Progenitor cell of endocrine pancreas (in vitro differentiated cells): ENCODE measurements around the gene BRD4. TPM values are rescaled to one million over a fixed set of nuclear protein-coding genes. Genes with fewer than 3 reads are reported as not detected.

Source experiments
- DNase-seq: peaks from one replicate; pipeline ENCODE4 v3.0.0; 2021; ENCODE audit warnings: low spot score; ENCODE audit not compliant: unreplicated experiment
- H3K27ac Mint-ChIP-seq: 2 replicates; pipeline ENCODE4 v1.8.0; 2021; ENCODE audit warnings: mild to moderate bottlenecking, moderate library complexity, mixed read lengths
- H3K27me3 Mint-ChIP-seq: 2 replicates; pipeline ENCODE4 v1.8.0; 2021; ENCODE audit warnings: mixed read lengths
- H3K36me3 Mint-ChIP-seq: 2 replicates; pipeline ENCODE4 v1.8.0; 2022; ENCODE audit warnings: mixed read lengths; ENCODE audit not compliant: insufficient read depth
- H3K4me1 Mint-ChIP-seq: 2 replicates; pipeline ENCODE4 v1.8.0; 2021; ENCODE audit warnings: low read depth, mixed read lengths
- H3K4me3 Mint-ChIP-seq: 2 replicates; pipeline ENCODE4 v1.8.0; 2021; ENCODE audit warnings: low read depth, mild to moderate bottlenecking, moderate library complexity, mixed read lengths
- H3K9me3 Mint-ChIP-seq: 2 replicates; pipeline ENCODE4 v1.8.0; 2021; ENCODE audit warnings: low read depth, mixed read lengths
- CTCF ChIP-seq: fragments of 200-600 bp; sonication (generic); IDR thresholded peaks from one replicate; pipeline ENCODE4 v1.5.0; 2021; ENCODE audit warnings: antibody characterized with exemption, mild to moderate bottlenecking; ENCODE audit not compliant: unreplicated experiment
- total RNA-seq: library from RNA; stranded (reverse); gene quantifications from 2 replicates; pipeline ENCODE4 v1.2.1, GENCODE V29; 2021

BRD4 gene
- total RNA-seq, 1 donor from 2014 or later, result 144 TPM

- DNase-seq, result no peak
- Mint-ChIP-seq H3K4me3 (no peak overlapping the region), H3K4me1 (peaks cover 2% of the 10 kb centered on the region), H3K9me3 (no peaks in the 10 kb centered on the region), H3K27ac (no peak overlapping the region), H3K36me3 (peaks cover 12% of the 10 kb centered on the region), H3K27me3 (no peaks in the 10 kb centered on the region)
- no peak for TF ChIP-seq CTCF
Measured at GRCh38 chr19:15256708-15257331, 75.5 kb downstream of the BRD4 start.

GRCh38 chr19:15255359-15255990 lies 76.9 kb downstream of the BRD4 start:
- Mint-ChIP-seq H3K27ac (no peak overlapping the region), H3K4me1 (peaks cover 2% of the 10 kb centered on the region), H3K9me3 (no peaks in the 10 kb centered on the region), H3K36me3 (peaks cover 11% of the 10 kb centered on the region), H3K4me3 (no peak overlapping the region), H3K27me3 (no peaks in the 10 kb centered on the region)
- DNase-seq, result no peak
- TF ChIP-seq CTCF, result no peak

- no peaks in the 10 kb centered on the region for H3K27me3 Mint-ChIP-seq
- H3K9me3 Mint-ChIP-seq, result no peaks in the 10 kb centered on the region
- DNase-seq, result no peak
- no peak overlapping the region for H3K4me3 Mint-ChIP-seq
- peaks cover 2% of the 10 kb centered on the region for H3K4me1 Mint-ChIP-seq
- no peak for TF ChIP-seq CTCF
- no peak overlapping the region for H3K27ac Mint-ChIP-seq
- H3K36me3 Mint-ChIP-seq, result peaks cover 11% of the 10 kb centered on the region
Measured at GRCh38 chr19:15254547-15254946, 77.8 kb downstream of the BRD4 start.

- DNase-seq, result no peak
- Mint-ChIP-seq H3K9me3 (no peaks in the 10 kb centered on the region), H3K36me3 (peaks cover 4% of the 10 kb centered on the region), H3K4me1 (peaks cover 2% of the 10 kb centered on the region), H3K27ac (peak overlapping the region; percentile 52), H3K4me3 (no peak overlapping the region), H3K27me3 (no peaks in the 10 kb centered on the region)
- TF ChIP-seq CTCF, result no peak
Measured at GRCh38 chr19:15253513-15253912, 78.8 kb downstream of the BRD4 start.

- Mint-ChIP-seq H3K9me3 (no peaks in the 10 kb centered on the region), H3K4me3 (no peak overlapping the region), H3K36me3 (peaks cover 2% of the 10 kb centered on the region), H3K27me3 (no peaks in the 10 kb centered on the region), H3K27ac (peak overlapping the region; percentile 52), H3K4me1 (peaks cover 2% of the 10 kb centered on the region)
- no peak for TF ChIP-seq CTCF
- no peak for DNase-seq
Measured at GRCh38 chr19:15253061-15253460, 79.3 kb downstream of the BRD4 start.
